ENCODE results near the gene POU2AF3.

DNA sequence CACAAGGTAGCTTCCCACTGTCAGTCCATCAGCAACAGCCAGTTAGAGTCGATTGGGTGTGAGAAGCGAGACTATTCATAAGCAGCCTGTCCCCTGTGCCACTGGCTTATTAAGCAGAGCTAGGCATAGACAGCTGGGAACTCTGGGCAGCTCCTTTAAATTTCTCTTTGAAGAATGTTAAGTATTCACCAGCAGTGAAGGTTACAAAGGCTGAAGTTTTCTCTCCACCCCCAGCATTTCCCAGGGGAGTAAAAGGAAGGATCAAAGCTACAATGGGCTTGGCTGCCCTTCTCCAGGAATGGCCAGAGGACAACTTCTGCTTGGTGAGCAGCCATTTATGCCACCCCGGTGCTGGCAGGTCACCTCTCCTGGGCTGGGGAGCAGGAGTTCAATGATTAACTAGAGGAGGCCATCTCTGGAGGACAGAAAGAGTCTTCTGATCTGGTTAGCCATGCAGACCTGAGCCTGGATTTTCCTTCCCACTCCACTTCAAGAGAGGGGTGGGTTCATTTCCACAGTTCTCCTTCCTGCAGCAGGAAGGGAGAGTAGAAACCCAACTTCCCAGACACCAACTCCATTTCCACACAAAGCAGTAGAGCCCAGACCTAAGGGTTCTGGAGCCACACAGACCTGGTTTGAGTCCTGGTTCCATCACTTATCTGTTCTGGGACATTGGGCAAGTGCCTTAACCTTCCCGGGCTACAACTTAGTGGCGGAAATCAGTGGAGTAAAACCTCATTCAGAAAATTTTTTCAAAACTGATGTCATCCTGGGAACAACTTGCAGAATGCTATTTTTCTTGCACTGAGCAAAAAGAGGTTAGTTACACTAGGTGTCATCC lies 22.6 kb downstream of the POU2AF3 start:
- TF ChIP-seq, protein P1, sequence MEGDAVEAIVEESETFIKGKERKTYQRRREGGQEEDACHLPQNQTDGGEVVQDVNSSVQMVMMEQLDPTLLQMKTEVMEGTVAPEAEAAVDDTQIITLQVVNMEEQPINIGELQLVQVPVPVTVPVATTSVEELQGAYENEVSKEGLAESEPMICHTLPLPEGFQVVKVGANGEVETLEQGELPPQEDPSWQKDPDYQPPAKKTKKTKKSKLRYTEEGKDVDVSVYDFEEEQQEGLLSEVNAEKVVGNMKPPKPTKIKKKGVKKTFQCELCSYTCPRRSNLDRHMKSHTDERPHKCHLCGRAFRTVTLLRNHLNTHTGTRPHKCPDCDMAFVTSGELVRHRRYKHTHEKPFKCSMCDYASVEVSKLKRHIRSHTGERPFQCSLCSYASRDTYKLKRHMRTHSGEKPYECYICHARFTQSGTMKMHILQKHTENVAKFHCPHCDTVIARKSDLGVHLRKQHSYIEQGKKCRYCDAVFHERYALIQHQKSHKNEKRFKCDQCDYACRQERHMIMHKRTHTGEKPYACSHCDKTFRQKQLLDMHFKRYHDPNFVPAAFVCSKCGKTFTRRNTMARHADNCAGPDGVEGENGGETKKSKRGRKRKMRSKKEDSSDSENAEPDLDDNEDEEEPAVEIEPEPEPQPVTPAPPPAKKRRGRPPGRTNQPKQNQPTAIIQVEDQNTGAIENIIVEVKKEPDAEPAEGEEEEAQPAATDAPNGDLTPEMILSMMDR (IDR thresholded peaks at IDR 0.05): no peak
- TF ChIP-seq CREB1 (CRISPR knock-in tag; IDR thresholded peaks at IDR 0.05): no peak
- TF ChIP-seq GABPB1 (CRISPR knock-in tag; IDR thresholded peaks at IDR 0.05): peak; percentile 37; the same call in 1 of the 2 replicates
- no peak for TF ChIP-seq ATF3 (CRISPR knock-in tag; conservative IDR thresholded peaks at IDR 0.05)
- TF ChIP-seq STAT6 (CRISPR knock-in tag; conservative IDR thresholded peaks at IDR 0.05; ENCODE audit: low read depth): no peak
- no peak for TF ChIP-seq MAX (CRISPR knock-in tag; IDR thresholded peaks at IDR 0.05)
- no peak for TF ChIP-seq NR2C2 (CRISPR knock-in tag; IDR thresholded peaks at IDR 0.05)
- no peak for TF ChIP-seq E2F1 (CRISPR knock-in tag; IDR thresholded peaks at IDR 0.05)
- no peak for TF ChIP-seq SMAD4 (CRISPR knock-in tag; IDR thresholded peaks at IDR 0.05)

Data from WTC11 (cell line).